Parathyroid adenoma (tissue), 2 donors: ENCODE measurements around the gene CERK.
A peak's percentile ranks its signal among the peaks of the same experiment; 100 is the strongest.

Experiments used
- H2AFZ ChIP-seq: fragments of 300-600 bp; sonication (generic); one replicate; pipeline ENCODE4 v1.7.0; 2017; ENCODE audit warnings: antibody characterized with exemption, mild to moderate bottlenecking
- H3K27ac ChIP-seq: fragments of 300-600 bp; sonication (generic); one replicate; pipeline ENCODE4 v1.7.0; 2017
- H3K27me3 ChIP-seq: fragments of 300-600 bp; sonication (generic); one replicate; pipeline ENCODE4 v1.7.0; 2017; ENCODE audit warnings: low read length; ENCODE audit not compliant: control insufficient read depth, insufficient read depth
- H3K36me3 ChIP-seq: fragments of 300-600 bp; sonication (generic); one replicate; pipeline ENCODE4 v1.7.0; 2017; ENCODE audit warnings: low read length; ENCODE audit not compliant: control insufficient read depth, insufficient read depth
- H3K4me1 ChIP-seq: fragments of 300-600 bp; sonication (generic); one replicate; pipeline ENCODE4 v1.7.0; 2017; ENCODE audit warnings: control low read depth
- H3K4me2 ChIP-seq: fragments of 300-600 bp; sonication (generic); one replicate; pipeline ENCODE4 v1.7.0; 2017; ENCODE audit warnings: low read length
- H3K4me3 ChIP-seq: fragments of 300-600 bp; sonication (generic); one replicate; pipeline ENCODE4 v1.7.0; 2017; ENCODE audit warnings: low read depth, low read length
- H3K79me2 ChIP-seq: fragments of 300-600 bp; sonication (generic); one replicate; pipeline ENCODE4 v1.7.0; 2017; ENCODE audit warnings: control low read depth
- H3K9ac ChIP-seq: fragments of 300-600 bp; sonication (generic); one replicate; pipeline ENCODE4 v1.7.0; 2017; ENCODE audit warnings: mild to moderate bottlenecking
- H3K9me3 ChIP-seq: fragments of 300-600 bp; sonication (generic); one replicate; pipeline ENCODE4 v1.7.0; 2017; ENCODE audit warnings: low read length; ENCODE audit not compliant: control insufficient read depth
- CTCF ChIP-seq: fragments of 300-600 bp; sonication (generic); IDR thresholded peaks from one replicate; pipeline ENCODE4 v1.7.0; 2017; ENCODE audit warnings: antibody characterized with exemption, mild to moderate bottlenecking
- donor health status: primary hyperparathyroidism.

Gene CERK

GRCh38 chr22:46770726-46771125, 32.7 kb upstream of the CERK start:
- peak overlapping the region; percentile 54 for H3K27ac ChIP-seq
- no peak overlapping the region for H3K4me2 ChIP-seq
- no peaks in the 10 kb centered on the region for H3K9me3 ChIP-seq
- no peak for TF ChIP-seq CTCF
- H3K4me3 ChIP-seq = no peak overlapping the region
- no peaks in the 10 kb centered on the region for H3K36me3 ChIP-seq
- H2AFZ ChIP-seq = no peak overlapping the region
- H3K79me2 ChIP-seq = peaks cover 17% of the 10 kb centered on the region
- H3K27me3 ChIP-seq = no peaks in the 10 kb centered on the region
- peaks cover 4% of the 10 kb centered on the region for H3K4me1 ChIP-seq
- H3K9ac ChIP-seq = no peak overlapping the region

DNA sequence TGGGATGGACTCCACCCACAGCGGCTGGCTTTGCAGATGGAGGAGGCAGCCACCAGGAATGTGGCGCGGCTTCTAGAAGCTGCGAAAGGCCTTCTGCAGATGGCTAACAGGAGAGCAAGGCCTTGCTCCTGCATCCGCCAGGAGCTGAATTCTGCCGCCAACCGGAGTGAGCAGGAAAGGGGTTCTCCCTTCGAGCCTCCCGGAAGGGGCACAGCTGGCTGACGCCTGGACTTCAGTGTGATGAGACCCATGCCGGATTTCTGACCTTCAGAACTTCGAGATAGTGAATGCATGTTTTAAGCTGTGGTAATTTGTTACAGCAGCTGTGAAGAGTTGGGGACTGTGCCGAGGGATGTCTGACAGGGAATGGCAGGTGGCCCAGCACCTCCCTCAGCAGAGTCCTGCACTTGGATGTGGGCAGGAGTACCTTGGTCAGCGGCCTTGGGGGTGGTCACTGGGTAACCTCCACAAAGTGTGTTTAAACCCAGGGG, 32.1 kb upstream of the CERK start:
- Histone ChIP-seq H2AFZ (no peak overlapping the region), H3K27ac (peak overlapping the region; percentile 54), H3K27me3 (no peaks in the 10 kb centered on the region), H3K4me2 (no peak overlapping the region), H3K9me3 (no peaks in the 10 kb centered on the region), H3K79me2 (peaks cover 15% of the 10 kb centered on the region), H3K4me1 (peaks cover 4% of the 10 kb centered on the region), H3K36me3 (no peaks in the 10 kb centered on the region), H3K4me3 (no peak overlapping the region), H3K9ac (no peak overlapping the region)
- no peak for TF ChIP-seq CTCF

- H2AFZ ChIP-seq = no peak overlapping the region
- H3K9me3 ChIP-seq = no peaks in the 10 kb centered on the region
- H3K27ac ChIP-seq = peak overlapping the region; percentile 47
- no peaks in the 10 kb centered on the region for H3K36me3 ChIP-seq
- no peak for TF ChIP-seq CTCF
- peaks cover 4% of the 10 kb centered on the region for H3K4me1 ChIP-seq
- H3K79me2 ChIP-seq = peaks cover 12% of the 10 kb centered on the region
- no peak overlapping the region for H3K9ac ChIP-seq
- no peak overlapping the region for H3K4me2 ChIP-seq
- H3K27me3 ChIP-seq = no peaks in the 10 kb centered on the region
- no peak overlapping the region for H3K4me3 ChIP-seq
Measured at GRCh38 chr22:46769706-46770105, 31.7 kb upstream of the CERK start.

GRCh38 chr22:46769191-46769675, 31.2 kb upstream of the CERK start:
- Histone ChIP-seq H3K27ac (peak overlapping the region; percentile 47), H3K4me2 (peak overlapping the region; percentile 31), H3K27me3 (no peaks in the 10 kb centered on the region), H2AFZ (no peak overlapping the region), H3K4me1 (peaks cover 4% of the 10 kb centered on the region), H3K9me3 (no peaks in the 10 kb centered on the region), H3K36me3 (no peaks in the 10 kb centered on the region), H3K4me3 (no peak overlapping the region), H3K79me2 (peaks cover 8% of the 10 kb centered on the region), H3K9ac (no peak overlapping the region)
- no peak for TF ChIP-seq CTCF

GRCh38 chr22:46767249-46767985, 29.4 kb upstream of the CERK start:
- no peak overlapping the region for H2AFZ ChIP-seq
- H3K36me3 ChIP-seq = no peaks in the 10 kb centered on the region
- H3K4me1 ChIP-seq = peaks cover 4% of the 10 kb centered on the region
- H3K9me3 ChIP-seq = no peaks in the 10 kb centered on the region
- H3K79me2 ChIP-seq = peaks cover 10% of the 10 kb centered on the region
- H3K27me3 ChIP-seq = no peaks in the 10 kb centered on the region
- TF ChIP-seq CTCF = no peak
- no peak overlapping the region for H3K4me2 ChIP-seq
- no peak overlapping the region for H3K4me3 ChIP-seq
- no peak overlapping the region for H3K9ac ChIP-seq
- no peak overlapping the region for H3K27ac ChIP-seq
